ENCODE data around the gene PDK4. TPM values are rescaled to one million over a fixed set of nuclear protein-coding genes. Genes with fewer than 3 reads are reported as not detected.
A peak's percentile ranks its signal among the peaks of the same experiment; 100 is the strongest.

The PDK4 gene
- total and polyA plus RNA-seq, 9 of the 15 experiments (the other 6 are each of a cell fraction or from before 2014, with no cell fraction given), result 0.03 to 0.24 (median 0.08) TPM; not detected in 2

DNA sequence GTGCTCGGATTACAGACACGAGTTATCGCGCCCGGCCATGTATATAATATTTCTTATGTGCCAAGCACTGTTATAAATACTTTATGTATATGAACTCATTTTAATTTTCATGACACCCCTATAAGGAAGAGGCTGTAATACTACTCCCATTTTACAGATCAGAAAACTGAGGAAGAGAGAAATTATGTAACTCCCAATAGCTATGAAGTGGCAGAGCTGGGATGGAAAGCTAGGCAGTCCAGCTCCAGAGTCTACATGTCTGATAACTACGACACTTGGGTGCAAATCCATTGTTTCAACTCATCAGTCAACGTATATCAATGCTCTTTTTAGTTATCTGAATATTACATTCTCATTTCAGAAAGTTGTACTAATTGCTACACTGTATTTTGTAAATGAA lies 17.0 kb downstream of the PDK4 start:
- WGBS (ENCODE audit: insufficient coverage, low coverage, missing lambda C conversion rate), result 0% methylated on average over 7 of the region's 7 CpGs
- no peak overlapping the region for H3K9ac ChIP-seq (ENCODE audit: insufficient read depth in 1 of 2, low read depth in 2 of 2, low read length in 2 of 2)
- peaks cover 9 to 10% of the 10 kb centered on the region in 2 experiments; a peak in 4 of 5 replicates for H3K27me3 ChIP-seq (ENCODE audit: control insufficient read depth in 2 of 2, insufficient read depth in 2 of 2, low read length in 2 of 2)
- H3K36me3 ChIP-seq (ENCODE audit: control insufficient read depth, insufficient read depth, low read length), result no peaks in the 10 kb centered on the region
- no peaks in the 10 kb centered on the region for H3K4me1 ChIP-seq (replicated peaks in 1 of 2; ENCODE audit: control insufficient read depth in 2 of 2, insufficient read depth in 2 of 2, low read length in 2 of 2)
- H3K79me2 ChIP-seq (ENCODE audit: control insufficient read depth, insufficient read depth, low read length), result no peaks in the 10 kb centered on the region
- BruUV-seq (replicated peaks), result no TSS peak
- no peak overlapping the region for H3K4me2 ChIP-seq (ENCODE audit: insufficient read depth, low read length)
- no peak for ATAC-seq
- POLR2A ChIA-PET, result interaction anchor here (0.8 kb wide), 1 partner anchor 10 kb away, joined by 3 read pairs; no protein-coding TSS in a partner anchor
- H3K4me3 ChIP-seq, result no peak overlapping the region
- CTCF ChIA-PET (ENCODE audit: low intra/inter-chr PET ratio), result no interaction called here
- no peak for FAIRE-seq
- in situ Hi-C loops (cut with MboI) (no loop called here), intact Hi-C loops (cut with micrococcal nuclease) (no loop called here)
- H2AFZ ChIP-seq (ENCODE audit: low read depth, low read length), result no peak overlapping the region
- H3K27ac ChIP-seq (ENCODE audit: extremely low read depth, low read depth, low read length), result no peak overlapping the region
- H3K9me1 ChIP-seq (ENCODE audit: control insufficient read depth, insufficient read depth, low read length), result no peaks in the 10 kb centered on the region
- H3K9me3 ChIP-seq (replicated peaks; ENCODE audit: control insufficient read depth, insufficient read depth, low read depth, low read length), result no peaks in the 10 kb centered on the region
- TF ChIP-seq RBM25 (IDR thresholded peaks at IDR 0.05; ENCODE audit: low read depth, low read length, severe bottlenecking) (peak; percentile 85), ZNF431 (CRISPR knock-in tag; IDR thresholded peaks at IDR 0.05) (no peak), ASH1L (IDR thresholded peaks at IDR 0.05; ENCODE audit: borderline replicate concordance, low read depth, partially characterized antibody) (no peak), GATAD2A (IDR thresholded peaks at IDR 0.05) (no peak)
- no peak for DNase-seq (ENCODE audit: extremely low read depth in 1 of 4, low spot score in 3 of 4)
- H4K20me1 ChIP-seq (replicated peaks; ENCODE audit: control insufficient read depth, insufficient read depth, low read length), result no peaks in the 10 kb centered on the region

DNA sequence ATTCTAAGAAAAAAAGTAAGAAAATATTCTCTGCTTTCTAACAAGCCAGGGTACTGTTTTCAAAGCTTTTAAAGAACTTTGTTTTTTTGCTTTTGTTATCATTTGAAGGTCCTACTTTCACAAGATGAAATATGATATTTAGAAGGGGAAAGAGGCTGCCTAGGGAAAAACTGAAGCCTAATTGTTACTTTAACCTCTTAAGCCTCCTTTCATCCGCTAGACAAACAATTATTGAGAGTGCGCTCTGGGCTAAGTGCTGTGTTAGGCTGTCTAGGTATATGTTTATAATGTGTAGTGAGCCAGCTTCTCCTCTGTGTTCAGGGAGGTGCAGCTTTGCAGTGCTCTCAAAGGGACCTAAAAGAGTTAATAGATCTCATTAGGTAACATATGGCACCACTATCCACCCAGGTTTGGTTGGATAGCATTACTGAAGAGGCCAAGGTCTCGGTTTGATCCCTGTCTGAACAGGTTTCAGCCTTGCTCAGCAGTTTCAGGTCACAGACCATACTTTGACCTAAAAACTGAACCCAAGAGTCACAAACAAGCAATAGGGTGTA lies 17.9 kb downstream of the PDK4 start:
- Histone ChIP-seq H3K4me3 (no peak overlapping the region), H3K9ac (ENCODE audit: insufficient read depth in 1 of 2, low read depth in 2 of 2, low read length in 2 of 2) (no peak overlapping the region), H3K4me2 (ENCODE audit: insufficient read depth, low read length) (no peak overlapping the region), H3K36me3 (ENCODE audit: control insufficient read depth, insufficient read depth, low read length) (no peaks in the 10 kb centered on the region), H4K20me1 (replicated peaks; ENCODE audit: control insufficient read depth, insufficient read depth, low read length) (no peaks in the 10 kb centered on the region), H2AFZ (ENCODE audit: low read depth, low read length) (no peak overlapping the region), H3K9me1 (ENCODE audit: control insufficient read depth, insufficient read depth, low read length) (no peaks in the 10 kb centered on the region), H3K79me2 (ENCODE audit: control insufficient read depth, insufficient read depth, low read length) (no peaks in the 10 kb centered on the region), H3K9me3 (replicated peaks; ENCODE audit: control insufficient read depth, insufficient read depth, low read depth, low read length) (no peaks in the 10 kb centered on the region), H3K4me1 (replicated peaks in 1 of 2; ENCODE audit: control insufficient read depth in 2 of 2, insufficient read depth in 2 of 2, low read length in 2 of 2) (no peaks in the 10 kb centered on the region), H3K27ac (ENCODE audit: extremely low read depth, low read depth, low read length) (no peak overlapping the region), H3K27me3 (ENCODE audit: control insufficient read depth in 2 of 2, insufficient read depth in 2 of 2, low read length in 2 of 2) (peaks cover 9 to 10% of the 10 kb centered on the region in 2 experiments; a peak in 4 of 5 replicates)
- TF ChIP-seq ZNF217 (CRISPR knock-in tag; IDR thresholded peaks at IDR 0.05), result no peak
- TF ChIP-seq NFE2 (IDR thresholded peaks at IDR 0.05; ENCODE audit: low read depth), result no peak
- no peak for TF ChIP-seq SIN3A (IDR thresholded peaks at IDR 0.05; ENCODE audit: borderline replicate concordance in 2 of 2, control insufficient read depth in 1 of 2, low read depth in 2 of 2, low read length in 2 of 2)
- TF ChIP-seq RBM15 (IDR thresholded peaks at IDR 0.05; ENCODE audit: insufficient read depth, low read length), result no peak
- TF ChIP-seq RNF2 (IDR thresholded peaks at IDR 0.05), result 0 out of 2 replicates have a peak, but pooled peaks have one; percentile 14
- ATAC-seq, result no peak
- in situ Hi-C loops (cut with MboI) (no loop called here), intact Hi-C loops (cut with micrococcal nuclease) (no loop called here)
- FAIRE-seq, result no peak
- POLR2A ChIA-PET, result no interaction called here
- BruUV-seq (replicated peaks), result no TSS peak
- 0% methylated on average over 3 of the region's 3 CpGs for WGBS (ENCODE audit: insufficient coverage, low coverage, missing lambda C conversion rate)
- DNase-seq (ENCODE audit: extremely low read depth in 1 of 4, low spot score in 3 of 4), result no peak
- CTCF ChIA-PET (ENCODE audit: low intra/inter-chr PET ratio), result no interaction called here

Measured in K562 (cell line).